Neuron (in vitro differentiated cells): ENCODE data around the gene CCL21.
"Not testable (repeated sequence)": the region's sequence is repeated elsewhere in the genome, so short reads cannot be mapped to it uniquely, and the experiment has no call there.

ENCODE experiments used
- H2AFZ ChIP-seq: one replicate; pipeline ENCODE4 v1.6.1; 2013; ENCODE audit warnings: low read depth, mild to moderate bottlenecking, inconsistent platforms, low read length, moderate library complexity
- H3K27me3 ChIP-seq: one replicate; pipeline ENCODE4 v1.6.1; 2013; ENCODE audit warnings: low read length; ENCODE audit not compliant: insufficient read depth
- H3K36me3 ChIP-seq: one replicate; pipeline ENCODE4 v1.6.1; 2013; ENCODE audit warnings: low read length; ENCODE audit not compliant: insufficient read depth
- H3K4me1 ChIP-seq: one replicate; pipeline ENCODE4 v1.6.1; 2013; ENCODE audit warnings: low read length; ENCODE audit not compliant: insufficient read depth
- H3K4me3 ChIP-seq: 2 replicates; pipeline ENCODE4 v1.5.1; 2013; ENCODE audit warnings: mild to moderate bottlenecking, low read length, moderate library complexity
- H3K9me3 ChIP-seq: one replicate; pipeline ENCODE4 v1.6.1; 2013; ENCODE audit warnings: low read length

Gene CCL21, protein sequence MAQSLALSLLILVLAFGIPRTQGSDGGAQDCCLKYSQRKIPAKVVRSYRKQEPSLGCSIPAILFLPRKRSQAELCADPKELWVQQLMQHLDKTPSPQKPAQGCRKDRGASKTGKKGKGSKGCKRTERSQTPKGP

DNA sequence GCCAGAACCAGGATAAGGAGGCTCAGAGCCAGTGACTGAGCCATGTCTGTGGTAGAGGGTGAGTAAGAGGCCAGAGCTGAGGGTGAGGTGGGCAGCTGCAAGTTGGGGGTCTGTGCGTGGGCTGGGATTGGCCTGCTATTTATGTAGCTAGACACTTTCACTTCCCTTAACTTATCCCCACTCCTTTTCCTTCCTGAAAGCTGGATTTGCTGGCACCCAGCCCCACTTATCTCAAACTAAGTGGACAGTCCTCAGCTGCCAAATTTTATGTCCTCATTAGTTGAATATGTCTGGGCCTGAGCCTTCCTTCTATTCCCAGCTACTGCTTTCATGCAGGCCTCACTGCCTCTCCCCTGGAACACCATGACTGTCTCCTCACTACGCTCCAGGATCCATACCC is at the start of gene CCL21:
Gene CCL21 (minus strand): TSS at position 114 of the 400 bp plus-strand sequence. CDS start 70 bp downstream, at position 44.
- H3K36me3 ChIP-seq = no peaks in the 10 kb centered on the region
- H3K9me3 ChIP-seq = no peaks in the 10 kb centered on the region
- no peaks in the 10 kb centered on the region for H3K4me1 ChIP-seq
- no peak within 1 kb of the TSS for H3K4me3 ChIP-seq
- H3K27me3 ChIP-seq = peaks cover 11% of the 10 kb centered on the region
- H2AFZ ChIP-seq = no peak within 1 kb of the TSS

DNA sequence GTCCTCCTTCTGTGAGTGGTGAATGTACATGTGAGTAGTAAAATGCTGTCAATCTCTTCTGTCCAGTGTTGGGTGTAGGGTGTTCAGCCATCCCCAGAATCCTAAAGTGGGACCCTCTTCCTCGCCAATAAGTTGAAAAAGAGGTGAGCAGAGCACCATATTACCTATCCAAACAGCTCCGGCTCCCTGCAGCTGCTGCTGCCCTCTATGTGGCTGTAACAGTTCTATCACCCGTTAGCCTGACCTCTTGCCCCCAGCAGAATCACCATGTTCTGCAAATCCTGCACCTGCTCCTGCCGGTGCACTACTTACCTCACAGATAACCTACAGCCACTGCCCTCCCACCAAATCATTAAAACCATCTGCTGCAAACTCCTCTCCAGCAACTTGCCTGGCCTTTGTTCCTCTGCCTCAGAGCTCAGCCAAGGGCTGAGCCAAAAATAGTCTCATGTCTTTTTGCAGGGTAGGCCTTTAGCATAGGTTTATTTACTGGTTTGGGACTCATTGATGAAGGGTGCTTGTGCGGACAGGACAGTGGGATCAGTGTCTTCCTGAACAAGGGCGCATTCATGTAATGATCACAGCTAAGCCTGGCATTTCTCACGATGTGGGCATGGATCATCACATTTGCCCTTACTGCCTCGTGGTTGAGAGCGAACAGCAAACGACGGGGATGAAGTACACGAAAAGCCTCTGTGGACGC is 49.6 kb upstream of the CCL21 start:
- no peaks in the 10 kb centered on the region for H3K36me3 ChIP-seq
- H3K4me3 ChIP-seq = no peak overlapping the region
- no peak overlapping the region for H2AFZ ChIP-seq
- H3K4me1 ChIP-seq = no peaks in the 10 kb centered on the region
- no peaks in the 10 kb centered on the region for H3K9me3 ChIP-seq
- H3K27me3 ChIP-seq = peaks cover 10% of the 10 kb centered on the region

DNA sequence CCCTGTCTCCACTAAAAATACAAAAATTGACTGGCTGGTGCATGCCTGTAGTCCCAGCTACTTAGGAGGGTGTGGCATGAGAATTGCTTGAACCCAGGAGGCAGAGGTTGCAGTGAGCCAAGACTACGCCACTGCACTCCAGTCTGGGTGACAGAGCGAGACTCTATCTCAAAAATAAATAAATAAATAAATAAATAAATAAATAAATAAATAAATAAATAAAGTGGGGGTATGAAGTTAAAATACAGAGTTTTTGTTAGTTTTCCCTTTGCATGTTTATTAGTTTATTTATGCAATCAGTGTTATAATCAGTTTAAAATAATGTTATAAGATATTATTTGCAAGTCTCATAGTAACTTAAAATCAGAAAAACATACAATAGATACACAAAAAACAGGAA is 40.4 kb upstream of the CCL21 start:
- not testable (repeated sequence) for H3K4me3 ChIP-seq, H3K4me1 ChIP-seq, H3K36me3 ChIP-seq, H3K9me3 ChIP-seq, H2AFZ ChIP-seq, H3K27me3 ChIP-seq

DNA sequence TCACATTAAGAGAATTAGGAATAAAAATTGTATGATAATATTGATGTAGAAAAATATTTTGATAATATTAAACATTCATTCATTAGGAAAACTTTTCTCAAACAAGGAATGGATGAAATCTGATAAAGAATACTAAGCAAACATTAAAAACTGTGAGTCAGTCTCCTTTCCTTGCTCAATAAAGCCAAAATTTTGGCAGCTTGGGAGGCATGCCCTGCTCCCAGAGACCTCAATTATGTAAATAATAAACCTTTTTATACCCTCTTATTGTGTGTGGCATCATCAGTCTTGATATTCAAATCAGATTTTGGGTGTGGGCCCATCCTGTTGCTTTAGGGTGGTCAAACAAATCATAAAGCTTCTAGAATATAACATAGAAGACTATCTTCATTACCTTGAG is 36.6 kb upstream of the CCL21 start:
- Histone ChIP-seq H3K4me1 (no peaks in the 10 kb centered on the region), H2AFZ (no peak overlapping the region), H3K36me3 (no peaks in the 10 kb centered on the region), H3K9me3 (no peaks in the 10 kb centered on the region), H3K27me3 (no peaks in the 10 kb centered on the region), H3K4me3 (no peak overlapping the region)

DNA sequence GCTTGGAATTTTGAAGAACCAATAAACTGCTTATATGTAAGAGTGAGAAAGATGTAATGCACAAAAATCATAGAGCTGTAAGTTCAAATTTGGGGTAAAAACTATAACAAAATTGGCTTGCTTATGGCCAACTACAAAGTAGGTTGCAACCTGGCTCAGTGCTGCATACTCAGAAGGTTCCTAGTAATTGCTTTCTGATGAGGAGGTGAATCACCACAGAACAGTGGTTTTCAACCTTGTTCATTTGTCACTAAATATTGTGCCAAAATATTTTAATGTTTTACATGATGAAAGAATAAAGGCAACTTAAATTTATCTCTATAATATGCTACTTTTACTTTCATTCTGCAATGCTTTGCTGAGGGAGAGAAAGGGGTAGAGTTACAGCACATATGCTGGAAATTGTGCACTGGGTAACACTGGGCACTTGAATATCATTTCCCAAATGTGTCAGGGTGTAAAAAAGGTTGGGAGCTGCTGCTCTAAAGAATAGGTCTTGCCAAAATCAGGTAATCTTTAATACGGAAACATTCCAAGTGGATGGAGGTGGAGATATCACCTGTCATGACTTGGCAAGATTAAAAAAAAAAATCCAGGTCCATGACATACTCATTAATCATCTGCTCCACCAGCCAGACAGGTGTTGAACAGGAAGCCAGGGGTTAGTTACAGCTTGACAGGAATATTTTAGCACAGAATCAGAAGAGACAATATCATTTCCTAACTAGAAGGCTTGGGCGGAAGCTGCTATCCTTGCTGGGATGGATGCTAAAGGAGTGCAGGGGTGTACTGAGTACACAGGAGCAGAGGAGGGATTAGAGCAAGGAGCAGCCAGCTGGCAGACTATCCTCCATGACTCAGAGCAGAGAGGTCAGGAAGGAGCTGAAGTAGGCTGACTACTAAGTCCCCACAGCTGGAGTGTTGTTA is 34.6 kb upstream of the CCL21 start:
- H3K27me3 ChIP-seq = no peaks in the 10 kb centered on the region
- H3K4me1 ChIP-seq = no peaks in the 10 kb centered on the region
- no peak overlapping the region for H2AFZ ChIP-seq
- H3K36me3 ChIP-seq = no peaks in the 10 kb centered on the region
- H3K9me3 ChIP-seq = no peaks in the 10 kb centered on the region
- H3K4me3 ChIP-seq = no peak overlapping the region

DNA sequence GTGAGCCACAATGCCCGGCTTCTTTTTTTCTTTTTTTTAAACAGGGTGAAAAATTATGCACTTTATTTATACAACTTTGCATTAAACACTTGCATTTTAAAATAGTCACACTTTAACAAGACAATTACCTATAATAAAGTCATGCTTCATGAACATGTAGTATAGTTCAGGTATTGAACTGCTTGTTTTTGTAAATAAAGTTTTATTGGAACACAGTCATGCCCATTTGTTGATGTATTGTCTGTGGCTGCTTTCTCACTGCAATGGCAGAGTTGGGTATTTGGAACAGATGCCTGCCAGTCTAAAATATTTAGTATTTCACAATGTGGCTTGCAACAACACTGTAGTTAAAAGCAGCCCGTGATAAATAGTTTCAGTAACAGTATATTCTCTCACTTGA is 32.8 kb upstream of the CCL21 start:
- Histone ChIP-seq H3K9me3 (peaks cover 2% of the 10 kb centered on the region), H3K4me3 (no peak overlapping the region), H2AFZ (no peak overlapping the region), H3K36me3 (no peaks in the 10 kb centered on the region), H3K4me1 (no peaks in the 10 kb centered on the region), H3K27me3 (no peaks in the 10 kb centered on the region)

DNA sequence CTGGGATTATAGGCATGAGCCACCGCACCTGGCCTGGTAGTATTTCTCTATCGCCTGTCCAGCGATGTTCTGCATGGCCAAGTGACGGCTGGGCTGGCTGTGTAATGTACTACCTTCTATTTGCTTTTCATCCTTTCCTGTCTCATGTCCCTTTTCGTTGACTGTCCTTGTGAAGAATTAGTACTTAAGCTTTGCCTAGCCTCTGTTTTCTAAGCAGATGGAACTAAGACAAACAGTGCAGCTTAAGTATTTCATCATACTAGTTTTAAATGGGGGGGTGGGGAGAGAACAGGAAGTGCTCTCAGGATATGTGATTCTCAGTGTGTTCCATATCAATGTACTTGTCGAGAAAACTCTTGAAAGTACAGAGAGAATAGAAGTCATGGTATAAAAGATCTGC is 31.7 kb upstream of the CCL21 start:
- Histone ChIP-seq H3K36me3 (no peaks in the 10 kb centered on the region), H3K4me1 (no peaks in the 10 kb centered on the region), H3K4me3 (no peak overlapping the region), H2AFZ (no peak overlapping the region), H3K9me3 (peaks cover 2% of the 10 kb centered on the region), H3K27me3 (no peaks in the 10 kb centered on the region)

DNA sequence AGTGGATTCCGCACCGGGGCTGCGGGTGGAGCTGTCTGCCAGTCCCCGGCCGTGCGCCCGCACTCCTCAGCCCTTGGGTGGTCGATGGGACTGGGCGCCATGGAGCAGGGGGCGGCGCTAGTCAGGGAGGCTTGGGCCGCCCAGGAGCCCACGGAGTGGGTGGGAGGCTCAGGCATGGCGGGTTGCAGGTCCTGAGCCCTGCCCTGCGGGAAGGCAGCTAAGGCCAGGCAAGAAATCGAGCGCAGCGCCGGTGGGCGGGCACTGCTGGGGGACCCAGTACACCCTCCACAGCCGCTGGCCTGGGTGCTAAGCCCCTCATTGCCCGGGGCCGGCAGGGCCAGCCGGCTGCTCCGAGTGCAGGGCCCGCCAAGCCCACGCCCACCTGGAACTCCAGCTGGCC is 30.2 kb upstream of the CCL21 start:
- H3K4me1 ChIP-seq, H3K27me3 ChIP-seq: not testable (repeated sequence)

DNA sequence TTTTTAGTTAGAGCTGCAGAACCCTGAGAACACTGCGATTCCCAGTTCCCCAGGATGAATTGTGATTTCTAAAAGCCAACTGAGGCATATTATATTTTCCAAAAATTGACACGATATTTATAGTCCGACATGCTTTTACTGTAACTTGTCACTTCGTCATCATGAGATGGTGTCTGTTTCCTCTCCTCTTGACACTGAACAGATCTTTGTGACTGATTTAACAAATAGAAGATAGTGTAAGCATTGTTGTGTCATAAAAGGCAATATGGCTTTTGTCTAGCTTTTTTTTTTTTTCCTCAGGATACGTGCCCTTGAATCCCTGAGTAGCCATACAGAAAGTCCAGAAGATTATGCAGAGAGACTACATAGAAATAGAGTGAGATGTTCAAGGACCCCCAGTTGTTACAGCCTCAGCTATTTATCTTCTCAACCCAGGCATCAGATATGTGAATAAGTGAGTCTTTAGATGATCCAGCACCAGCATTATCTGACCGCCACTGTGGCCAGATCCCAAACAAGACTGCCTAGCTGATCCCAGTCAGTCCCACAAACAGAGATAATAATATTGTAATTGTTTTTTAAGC is 27.8 kb upstream of the CCL21 start:
- Histone ChIP-seq H3K27me3 (no peaks in the 10 kb centered on the region), H3K4me3 (no peak overlapping the region), H3K4me1 (no peaks in the 10 kb centered on the region), H3K9me3 (peaks cover 2% of the 10 kb centered on the region), H3K36me3 (no peaks in the 10 kb centered on the region), H2AFZ (no peak overlapping the region)

More for the DNA sequence above, 30.2 kb upstream of the CCL21 start:
- H3K36me3 ChIP-seq, H3K9me3 ChIP-seq, H3K4me3 ChIP-seq, H2AFZ ChIP-seq: not testable (repeated sequence)

DNA sequence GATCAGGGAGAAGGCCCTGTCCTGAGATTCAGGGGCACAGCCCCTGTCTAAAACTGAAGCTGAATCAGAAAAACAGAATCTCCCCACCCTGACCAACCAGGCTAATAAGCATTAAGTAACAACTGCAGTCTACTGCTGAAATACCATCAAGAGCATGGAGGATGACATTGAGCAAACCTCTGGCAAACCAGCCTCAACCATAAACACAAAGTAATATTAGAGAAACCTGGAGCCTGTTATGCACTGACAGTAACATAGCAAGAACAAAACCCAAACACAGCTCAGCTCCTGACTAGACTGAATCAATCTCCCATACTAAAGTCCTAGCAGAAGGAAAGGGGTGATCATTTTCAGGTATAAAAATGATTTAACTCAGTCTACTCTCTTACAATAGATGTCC is 24.8 kb upstream of the CCL21 start:
- Histone ChIP-seq H3K4me3 (no peak overlapping the region), H2AFZ (no peak overlapping the region), H3K36me3 (no peaks in the 10 kb centered on the region)

DNA sequence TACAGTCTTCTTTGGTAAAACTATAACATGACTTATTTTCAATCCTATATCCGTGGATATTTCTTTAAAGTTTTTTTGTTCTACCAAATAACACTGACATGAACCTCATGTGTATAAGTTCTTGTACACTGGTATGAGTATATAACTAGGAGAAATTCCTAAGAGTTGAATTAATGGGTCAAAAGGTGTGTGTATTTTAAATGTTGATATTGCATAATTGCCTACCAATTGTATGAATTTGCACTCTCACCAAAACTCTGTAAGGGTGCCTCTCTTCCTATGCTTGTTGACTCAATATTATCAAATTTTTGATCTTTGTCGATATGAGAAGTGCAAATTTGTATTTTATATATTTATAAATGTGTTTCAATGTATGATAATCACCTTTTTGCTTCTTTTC is 22.9 kb upstream of the CCL21 start:
- no peaks in the 10 kb centered on the region for H3K9me3 ChIP-seq
- no peaks in the 10 kb centered on the region for H3K36me3 ChIP-seq
- H3K27me3 ChIP-seq = peaks cover 6% of the 10 kb centered on the region
- no peaks in the 10 kb centered on the region for H3K4me1 ChIP-seq
- H3K4me3 ChIP-seq = no peak overlapping the region
- no peak overlapping the region for H2AFZ ChIP-seq

More for the DNA sequence above, 24.8 kb upstream of the CCL21 start:
- peaks cover 2% of the 10 kb centered on the region for H3K9me3 ChIP-seq
- H3K27me3 ChIP-seq = peaks cover 2% of the 10 kb centered on the region
- H3K4me1 ChIP-seq = no peaks in the 10 kb centered on the region

DNA sequence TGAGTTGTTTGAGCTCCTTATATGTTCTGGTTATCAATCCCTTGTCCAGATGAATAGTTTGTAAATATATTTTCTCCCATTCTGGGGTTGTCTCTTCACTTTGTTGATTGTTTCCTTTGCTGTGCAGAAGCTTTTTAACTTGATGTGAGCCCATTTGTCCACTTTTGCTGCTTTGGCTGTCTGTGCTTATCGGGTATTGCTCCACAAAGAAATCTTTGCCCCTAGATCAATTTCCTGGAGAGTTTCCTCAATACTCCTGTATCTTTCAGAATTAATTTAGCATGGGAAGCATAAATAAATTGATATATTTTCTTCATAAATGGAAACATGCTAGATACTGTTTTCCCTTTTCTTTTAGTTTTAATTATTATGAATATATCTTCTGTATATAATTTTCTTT is 22.5 kb upstream of the CCL21 start:
- H3K9me3 ChIP-seq = no peaks in the 10 kb centered on the region
- H2AFZ ChIP-seq = no peak overlapping the region
- H3K36me3 ChIP-seq = no peaks in the 10 kb centered on the region

DNA sequence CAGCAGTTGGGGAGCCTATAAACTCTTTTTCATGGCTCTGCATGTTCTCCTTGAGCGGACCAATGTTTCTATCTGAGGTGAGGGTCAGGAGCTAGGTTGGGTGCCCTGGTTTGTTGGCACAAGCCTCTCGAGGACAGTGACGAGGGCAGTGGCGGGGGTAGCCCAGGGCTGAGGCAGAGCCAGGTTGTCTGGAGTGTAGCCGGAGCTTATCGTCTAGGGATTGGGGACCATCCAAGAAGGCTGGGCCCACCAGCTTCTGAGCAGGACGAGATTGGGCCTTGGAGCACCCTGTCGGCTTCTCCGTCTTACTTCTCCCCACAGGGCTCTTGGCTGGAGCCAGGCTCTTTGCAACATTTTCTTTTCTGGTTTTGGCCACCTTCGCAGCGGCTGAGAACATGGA is 13.2 kb upstream of the CCL21 start:
- H3K36me3 ChIP-seq = no peaks in the 10 kb centered on the region
- H3K9me3 ChIP-seq = no peaks in the 10 kb centered on the region
- H3K27me3 ChIP-seq = peaks cover 7% of the 10 kb centered on the region
- H3K4me3 ChIP-seq = no peak overlapping the region
- H2AFZ ChIP-seq = no peak overlapping the region
- H3K4me1 ChIP-seq = no peaks in the 10 kb centered on the region

More for the DNA sequence above, 22.5 kb upstream of the CCL21 start:
- Histone ChIP-seq H3K4me1 (no peaks in the 10 kb centered on the region), H3K27me3 (peaks cover 10% of the 10 kb centered on the region), H3K4me3 (no peak overlapping the region)
